ENCODE data around the gene DCUN1D2. TPM values are rescaled to one million over a fixed set of nuclear protein-coding genes. Genes with fewer than 3 reads are reported as not detected.

DCUN1D2 gene
- 8.3 and 9.8 TPM in 2 replicates for total RNA-seq (ENCODE audit: low replicate concordance)

DNA sequence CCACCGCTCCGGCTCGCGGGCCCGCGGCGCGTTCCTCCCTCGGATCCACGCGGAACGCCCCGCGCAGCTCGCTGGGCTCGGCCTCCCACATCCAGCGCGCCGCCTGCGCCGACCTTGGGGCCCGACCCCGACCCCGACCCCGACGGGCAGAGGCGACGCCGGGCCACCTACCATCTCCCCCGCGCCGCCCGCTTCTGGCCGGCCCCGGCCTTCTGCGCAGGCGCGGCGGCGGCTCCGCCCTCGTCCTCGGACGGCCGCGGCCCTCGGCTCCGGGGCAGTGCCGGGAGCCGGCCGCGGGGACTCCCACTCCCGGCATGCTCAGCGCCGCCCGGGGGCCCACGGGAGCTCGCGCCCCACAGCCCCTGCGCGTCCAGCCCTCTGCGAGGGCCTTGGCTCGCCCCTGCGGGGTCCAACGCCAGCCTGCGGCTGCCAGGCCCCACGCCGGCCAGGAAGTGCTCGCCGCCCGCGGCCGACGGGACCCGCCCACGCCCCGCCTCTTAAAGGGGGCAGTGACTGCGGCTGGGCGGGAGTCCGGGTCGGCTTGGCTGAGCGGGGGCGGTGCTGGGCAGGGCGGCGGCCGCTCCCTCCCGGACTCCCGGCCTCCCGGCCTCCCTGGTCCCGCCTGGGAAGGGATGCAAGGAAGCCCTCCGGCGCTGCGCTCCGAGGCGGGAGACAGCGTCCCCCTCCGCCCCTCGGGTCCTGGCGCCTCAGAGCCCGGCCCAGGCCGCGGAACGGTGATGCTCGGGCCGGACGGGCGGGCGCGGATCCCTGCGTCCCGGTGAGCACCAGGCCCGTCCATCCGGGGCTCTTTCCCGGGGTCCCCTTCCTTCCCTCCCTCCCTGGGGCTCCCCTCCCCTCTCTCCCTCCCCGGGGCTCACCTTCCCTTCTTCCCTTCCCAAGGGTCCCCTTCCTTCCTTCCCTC, at the start of gene DCUN1D2:
Gene DCUN1D2 (minus strand): TSS at position 216 of the 922 bp plus-strand sequence. CDS start 42 bp downstream, at position 174.
- TF ChIP-seq, protein P1, sequence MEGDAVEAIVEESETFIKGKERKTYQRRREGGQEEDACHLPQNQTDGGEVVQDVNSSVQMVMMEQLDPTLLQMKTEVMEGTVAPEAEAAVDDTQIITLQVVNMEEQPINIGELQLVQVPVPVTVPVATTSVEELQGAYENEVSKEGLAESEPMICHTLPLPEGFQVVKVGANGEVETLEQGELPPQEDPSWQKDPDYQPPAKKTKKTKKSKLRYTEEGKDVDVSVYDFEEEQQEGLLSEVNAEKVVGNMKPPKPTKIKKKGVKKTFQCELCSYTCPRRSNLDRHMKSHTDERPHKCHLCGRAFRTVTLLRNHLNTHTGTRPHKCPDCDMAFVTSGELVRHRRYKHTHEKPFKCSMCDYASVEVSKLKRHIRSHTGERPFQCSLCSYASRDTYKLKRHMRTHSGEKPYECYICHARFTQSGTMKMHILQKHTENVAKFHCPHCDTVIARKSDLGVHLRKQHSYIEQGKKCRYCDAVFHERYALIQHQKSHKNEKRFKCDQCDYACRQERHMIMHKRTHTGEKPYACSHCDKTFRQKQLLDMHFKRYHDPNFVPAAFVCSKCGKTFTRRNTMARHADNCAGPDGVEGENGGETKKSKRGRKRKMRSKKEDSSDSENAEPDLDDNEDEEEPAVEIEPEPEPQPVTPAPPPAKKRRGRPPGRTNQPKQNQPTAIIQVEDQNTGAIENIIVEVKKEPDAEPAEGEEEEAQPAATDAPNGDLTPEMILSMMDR (IDR thresholded peaks at IDR 0.05; ENCODE audit: insufficient read depth, low read length), result no peak
- peak; percentile 96 for DNase-seq (ENCODE audit: low read depth)

DNA sequence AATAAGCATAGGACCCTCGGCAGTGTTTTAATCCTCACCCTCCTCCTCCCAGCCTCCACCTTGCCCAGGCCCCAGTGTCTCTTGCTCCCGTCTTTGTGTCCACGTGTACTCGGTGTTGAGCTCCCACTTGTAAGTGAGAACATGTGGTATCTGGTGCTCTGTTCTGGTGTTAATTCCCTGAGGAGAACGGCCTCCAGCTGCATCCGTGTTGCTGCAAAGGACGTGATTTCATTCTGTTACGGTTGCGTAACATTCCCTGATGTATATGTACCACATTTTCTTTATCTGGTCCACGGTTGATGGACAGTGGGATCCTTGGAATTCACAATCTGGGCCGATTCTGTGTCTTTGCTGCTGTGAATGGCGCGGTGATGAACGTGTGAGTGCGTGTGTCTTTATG, 49.3 kb upstream of the DCUN1D2 start:
- TF ChIP-seq, protein P1 (IDR thresholded peaks at IDR 0.05; ENCODE audit: insufficient read depth, low read length), result no peak
- DNase-seq (ENCODE audit: low read depth), result no peak
- no peak overlapping the region for H3K4me3 ChIP-seq (ENCODE audit: low read depth, low read length)

More for the DNA sequence above, at the start of gene DCUN1D2:
- H3K4me3 ChIP-seq (ENCODE audit: low read depth, low read length), result peak within 1 kb of the TSS; percentile 85

GRCh38 chr13:113539176-113539575, 48.7 kb upstream of the DCUN1D2 start:
- TF ChIP-seq, protein P1 (IDR thresholded peaks at IDR 0.05; ENCODE audit: insufficient read depth, low read length), result no peak
- DNase-seq (ENCODE audit: low read depth), result no peak
- H3K4me3 ChIP-seq (ENCODE audit: low read depth, low read length), result no peak overlapping the region

GRCh38 chr13:113538689-113539058, 48.2 kb upstream of the DCUN1D2 start:
- DNase-seq (ENCODE audit: low read depth), result no peak
- no peak overlapping the region for H3K4me3 ChIP-seq (ENCODE audit: low read depth, low read length)
- TF ChIP-seq, protein P1 (IDR thresholded peaks at IDR 0.05; ENCODE audit: insufficient read depth, low read length), result no peak

DNA sequence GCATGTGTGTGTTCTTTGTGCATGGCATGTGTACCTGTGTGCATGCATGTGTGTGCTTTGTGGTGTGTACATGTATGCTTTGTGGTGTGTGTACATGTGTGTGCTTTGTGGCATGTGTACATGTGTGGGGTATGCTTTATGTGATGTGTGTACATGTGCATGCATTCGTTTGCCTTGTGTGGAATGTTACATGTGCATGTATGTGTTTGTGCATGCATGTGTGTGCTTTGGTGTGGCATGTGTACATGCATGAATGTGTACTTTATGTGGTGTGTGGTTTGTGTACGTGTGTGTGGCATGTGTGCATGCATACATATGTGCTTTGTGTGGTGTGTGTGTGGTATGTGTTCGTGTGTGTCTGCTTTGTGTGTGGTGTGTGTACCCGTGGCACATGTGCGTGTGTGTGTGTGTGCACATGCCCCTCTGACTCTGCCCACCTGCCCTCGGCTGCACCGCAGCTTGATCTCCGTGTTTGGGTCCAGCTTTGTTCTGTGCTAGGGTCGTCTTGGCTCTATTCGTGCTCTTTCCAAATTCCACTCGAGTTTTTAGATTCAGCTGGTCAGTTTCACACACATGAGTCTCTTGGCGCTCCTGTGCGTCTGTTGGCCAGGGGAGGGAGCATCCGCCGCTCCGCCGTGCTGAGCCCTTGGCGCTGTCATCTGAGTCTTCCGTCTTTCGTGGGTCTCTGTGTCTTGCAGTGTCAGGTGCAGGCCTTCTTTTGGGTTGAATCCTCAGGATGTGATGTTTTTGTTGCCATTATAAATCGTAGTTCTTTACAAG, 47.6 kb upstream of the DCUN1D2 start:
- H3K4me3 ChIP-seq (ENCODE audit: low read depth, low read length), result no peak overlapping the region
- DNase-seq (ENCODE audit: low read depth), result no peak
- TF ChIP-seq, protein P1 (IDR thresholded peaks at IDR 0.05; ENCODE audit: insufficient read depth, low read length), result no peak

GRCh38 chr13:113537205-113537604, 46.7 kb upstream of the DCUN1D2 start:
- TF ChIP-seq, protein P1 (IDR thresholded peaks at IDR 0.05; ENCODE audit: insufficient read depth, low read length), result no peak
- H3K4me3 ChIP-seq (ENCODE audit: low read depth, low read length), result no peak overlapping the region
- DNase-seq (ENCODE audit: low read depth), result no peak

Data from fibroblast of the aortic adventitia (primary cell).